ENCODE measurements around the gene SLC22A17. TPM values are rescaled to one million over a fixed set of nuclear protein-coding genes. Genes with fewer than 3 reads are reported as not detected.

The SLC22A17 gene
- total and polyA plus RNA-seq, 4 donors, result 1.1 to 14.6 (median 2.6) TPM

GRCh38 chr14:23320584-23321571 is 31.8 kb downstream of the SLC22A17 start, which contains the start of gene PABPN1:
Gene PABPN1 (plus strand): TSS chr14:23321457. CDS start chr14:23321470, 13 bp downstream.
- 4% methylated on average over 63 of the region's 63 CpGs for WGBS
- DNase-seq (ENCODE audit: low spot score), result peak; percentile 97
- H3K4me1 ChIP-seq (ENCODE audit: control insufficient read depth in 4 of 4, insufficient read depth in 4 of 4, low read length in 3 of 4), result peaks cover 6 to 22% (median 12%) of the 10 kb centered on the region in 4 donors

More at GRCh38 chr14:23320584-23321571, 31.8 kb downstream of the SLC22A17 start, which contains the start of gene PABPN1:
- Histone ChIP-seq H3K9me3 (ENCODE audit: control insufficient read depth in 4 of 4, low read length in 3 of 4) (no peaks in the 10 kb centered on the region), H3K36me3 (ENCODE audit: control insufficient read depth in 4 of 4, insufficient read depth in 3 of 4, low read depth in 1 of 4, low read length in 3 of 4) (peaks cover 8 to 22% (median 21%) of the 10 kb centered on the region in 4 donors), H3K27me3 (ENCODE audit: control insufficient read depth in 4 of 4, insufficient read depth in 4 of 4, low read length in 3 of 4) (no peaks in the 10 kb centered on the region), H3K4me3 (ENCODE audit: low read depth in 1 of 3, low read length in 3 of 3) (peak within 1 kb of the TSS; percentile 92 to 96 (median 92)), H3K27ac (ENCODE audit: low read depth in 1 of 2, low read length in 2 of 2) (peak within 1 kb of the TSS; percentile 95 to 97), H3K9ac (ENCODE audit: low read depth in 1 of 2, low read length in 2 of 2) (peak within 1 kb of the TSS; percentile 91 to 95)
- TF ChIP-seq GABPA (IDR thresholded peaks at IDR 0.05 in 1 of 2, conservative IDR thresholded peaks at IDR 0.05 in 1 of 2) (peak; percentile 64 to 90), HNF4G (IDR thresholded peaks at IDR 0.05) (peak; percentile 79), EGR1 (IDR thresholded peaks at IDR 0.05; ENCODE audit: low read depth in 2 of 2) (peak; percentile 9 to 11), TAF1 (conservative IDR thresholded peaks at IDR 0.05) (no peak), RAD21 (IDR thresholded peaks at IDR 0.05) (peak in 1 of 2 donors; percentile 12), HNF4A (conservative IDR thresholded peaks at IDR 0.05) (peak; percentile 89 to 94), MAX (IDR thresholded peaks at IDR 0.05) (peak; percentile 81), CTCF (IDR thresholded peaks at IDR 0.05; ENCODE audit: low read depth, low read length, missing input control) (no peak), REST (IDR thresholded peaks at IDR 0.05) (peak; percentile 63), NR2F2 (IDR thresholded peaks at IDR 0.05) (peak; percentile 87), ATF3 (IDR thresholded peaks at IDR 0.05) (peak; percentile 39), FOXA2 (IDR thresholded peaks at IDR 0.05) (peak; percentile 54), FOXA1 (IDR thresholded peaks at IDR 0.05) (peak; percentile 45), SP1 (IDR thresholded peaks at IDR 0.05) (peak; percentile 93), YY1 (IDR thresholded peaks at IDR 0.05) (peak; percentile 100), ZBTB33 (IDR thresholded peaks at IDR 0.05) (peak; percentile 93), JUND (IDR thresholded peaks at IDR 0.05) (peak; percentile 50 to 76), RXRA (IDR thresholded peaks at IDR 0.05) (peak; percentile 80 to 82)
